ENCODE measurements around the gene CHKA. TPM values are rescaled to one million over a fixed set of nuclear protein-coding genes. Genes with fewer than 3 reads are reported as not detected.

CHKA gene
- total and polyA plus RNA-seq, 8 donors: 36.8 to 106 (median 82.8) TPM

- Histone ChIP-seq H3K27me3 (peaks cover 0 to 9% of the 10 kb centered on the region in 2 donors), H3K9me3 (no peaks in the 10 kb centered on the region), H3K4me3 (no peak overlapping the region), H3K27ac (peak overlapping the region in 1 of 2 donors; percentile 11), H3K36me3 (no peaks in the 10 kb centered on the region), H3K4me1 (peaks cover 15 to 45% of the 10 kb centered on the region in 2 donors)
- ATAC-seq: no peak
- TF ChIP-seq, protein P1, sequence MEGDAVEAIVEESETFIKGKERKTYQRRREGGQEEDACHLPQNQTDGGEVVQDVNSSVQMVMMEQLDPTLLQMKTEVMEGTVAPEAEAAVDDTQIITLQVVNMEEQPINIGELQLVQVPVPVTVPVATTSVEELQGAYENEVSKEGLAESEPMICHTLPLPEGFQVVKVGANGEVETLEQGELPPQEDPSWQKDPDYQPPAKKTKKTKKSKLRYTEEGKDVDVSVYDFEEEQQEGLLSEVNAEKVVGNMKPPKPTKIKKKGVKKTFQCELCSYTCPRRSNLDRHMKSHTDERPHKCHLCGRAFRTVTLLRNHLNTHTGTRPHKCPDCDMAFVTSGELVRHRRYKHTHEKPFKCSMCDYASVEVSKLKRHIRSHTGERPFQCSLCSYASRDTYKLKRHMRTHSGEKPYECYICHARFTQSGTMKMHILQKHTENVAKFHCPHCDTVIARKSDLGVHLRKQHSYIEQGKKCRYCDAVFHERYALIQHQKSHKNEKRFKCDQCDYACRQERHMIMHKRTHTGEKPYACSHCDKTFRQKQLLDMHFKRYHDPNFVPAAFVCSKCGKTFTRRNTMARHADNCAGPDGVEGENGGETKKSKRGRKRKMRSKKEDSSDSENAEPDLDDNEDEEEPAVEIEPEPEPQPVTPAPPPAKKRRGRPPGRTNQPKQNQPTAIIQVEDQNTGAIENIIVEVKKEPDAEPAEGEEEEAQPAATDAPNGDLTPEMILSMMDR (IDR thresholded peaks at IDR 0.05): no peak
- intact Hi-C loops (cut with DNase I): no loop called here
- DNase-seq: no peak
Observed at GRCh38 chr11:68125164-68125563, 4.0 kb upstream of the CHKA start.

DNA sequence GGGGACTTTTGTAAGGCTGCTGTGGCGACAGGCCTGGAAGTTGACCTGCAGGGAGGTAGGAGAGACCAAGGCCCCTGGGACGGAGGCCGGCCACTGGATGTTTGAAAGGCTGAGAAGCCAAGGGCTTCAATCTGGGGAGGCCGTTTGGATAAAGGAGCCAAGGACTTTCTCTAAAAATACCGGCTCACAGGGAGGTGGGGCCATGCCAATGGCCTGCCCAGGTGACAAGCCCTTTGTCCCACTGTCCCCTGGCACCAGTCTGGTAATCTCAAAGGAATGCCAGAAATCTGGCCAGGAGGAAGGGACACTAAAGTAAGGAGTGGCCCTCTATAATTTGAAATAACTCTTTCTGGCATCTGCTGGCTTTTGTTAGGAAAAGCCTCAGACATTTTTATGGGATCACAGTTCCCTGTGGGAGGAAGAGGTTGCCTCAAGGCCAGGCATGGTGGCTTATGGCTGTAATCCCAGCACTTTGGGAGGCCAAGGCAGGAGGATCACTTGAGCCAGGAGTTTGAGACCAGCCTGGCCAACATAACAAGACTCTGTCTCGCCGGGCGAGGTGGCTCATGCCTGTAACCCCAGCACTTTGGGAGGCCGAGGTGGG, 1.9 kb upstream of the CHKA start:
- no peaks in the 10 kb centered on the region for H3K36me3 ChIP-seq
- peak overlapping the region; percentile 65 to 70 for H3K27ac ChIP-seq
- H3K4me1 ChIP-seq: peaks cover 13 to 51% of the 10 kb centered on the region in 2 donors
- ATAC-seq: peak; percentile 17
- peaks cover 0 to 2% of the 10 kb centered on the region in 2 donors for H3K27me3 ChIP-seq
- no peaks in the 10 kb centered on the region for H3K9me3 ChIP-seq
- DNase-seq: peak in 2 of 4 donors; percentile 55 to 78
- TF ChIP-seq, protein P1 (IDR thresholded peaks at IDR 0.05): no peak
- intact Hi-C loops (cut with DNase I): no loop called here
- H3K4me3 ChIP-seq: no peak overlapping the region

GRCh38 chr11:68120273-68121066, 718 bp downstream of the CHKA start:
- TF ChIP-seq, protein P1 (IDR thresholded peaks at IDR 0.05): no peak
- Histone ChIP-seq H3K4me3 (peak overlapping the region; percentile 41 to 53), H3K9me3 (no peaks in the 10 kb centered on the region), H3K27ac (peak overlapping the region; percentile 95 to 98), H3K4me1 (peaks cover 16 to 49% of the 10 kb centered on the region in 2 donors), H3K36me3 (no peaks in the 10 kb centered on the region), H3K27me3 (no peaks in the 10 kb centered on the region)
- intact Hi-C loops (cut with DNase I): no loop called here
- peak in 3 of 4 donors; percentile 62 to 93 (median 70) for DNase-seq
- ATAC-seq: peak; percentile 2

GRCh38 chr11:68118706-68119448, 2.3 kb downstream of the CHKA start:
- TF ChIP-seq, protein P1 (IDR thresholded peaks at IDR 0.05): no peak
- peak overlapping the region; percentile 41 to 53 for H3K4me3 ChIP-seq
- intact Hi-C loops (cut with DNase I): no loop called here
- no peaks in the 10 kb centered on the region for H3K9me3 ChIP-seq
- H3K4me1 ChIP-seq: peaks cover 16 to 65% of the 10 kb centered on the region in 2 donors
- peak overlapping the region; percentile 66 to 95 for H3K27ac ChIP-seq
- no peak for ATAC-seq
- no peaks in the 10 kb centered on the region for H3K36me3 ChIP-seq
- DNase-seq: peak in 2 of 4 donors; percentile 46 to 61
- H3K27me3 ChIP-seq: no peaks in the 10 kb centered on the region
